Upper lobe of right lung (tissue), 1 donor: ENCODE measurements around the gene STARD8. TPM values are rescaled to one million over a fixed set of nuclear protein-coding genes. Genes with fewer than 3 reads are reported as not detected.
A peak's percentile ranks its signal among the peaks of the same experiment; 100 is the strongest.
"Not testable (repeated sequence)": the region's sequence is repeated elsewhere in the genome, so short reads cannot be mapped to it uniquely, and the experiment has no call there.

Source experiments
- ATAC-seq: fragments of 200-7000 bp; cut with Tn5 transposase; one replicate; pipeline ENCODE4 v1.9.1; 2020; ENCODE audit warnings: mild to moderate bottlenecking, moderate library complexity
- DNase-seq: peaks from one replicate; pipeline ENCODE4 v3.0.0-alpha.2; 2020
- H3K27ac ChIP-seq: fragments of 200-600 bp; one replicate; pipeline ENCODE4 v1.8.0; 2022
- H3K27me3 ChIP-seq: fragments of 200-600 bp; one replicate; pipeline ENCODE4 v1.8.0; 2022; ENCODE audit warnings: mild to moderate bottlenecking
- H3K36me3 ChIP-seq: fragments of 200-600 bp; one replicate; pipeline ENCODE4 v1.8.0; 2022
- H3K4me1 ChIP-seq: fragments of 200-600 bp; one replicate; pipeline ENCODE4 v1.8.0; 2022
- H3K4me3 ChIP-seq: fragments of 200-600 bp; one replicate; pipeline ENCODE4 v1.8.0; 2022; ENCODE audit warnings: mild to moderate bottlenecking
- H3K9me3 ChIP-seq: fragments of 200-600 bp; one replicate; pipeline ENCODE4 v1.8.0; 2022
- CTCF ChIP-seq: fragments of 200-600 bp; IDR thresholded peaks from one replicate; pipeline ENCODE4 v1.8.0; 2022; ENCODE audit warnings: antibody characterized with exemption
- intact Hi-C: fragments of 100-400 bp; cut with DNase I; formaldehyde crosslinking; loops from one replicate; pipeline ENCODE4 v1.11.0; 2022
- total RNA-seq: library from RNA; stranded (reverse); fragmentation: NEBNext Ultra II Directional; extraction: Animal tissue kit (Norgen Biotek cat#: 25700); gene quantifications from one replicate; pipeline ENCODE4 v1.2.1, GENCODE V29; 2021
- donor health status: DM: no; HTN: yes; CAD: no; lungs with severe emphysema.

The STARD8 gene
- total RNA-seq, 1 donor from 2014 or later = 39.4 TPM

GRCh38 chrX:68686097-68686977, 38.9 kb downstream of the STARD8 start:
- peaks cover 15% of the 10 kb centered on the region for H3K4me1 ChIP-seq
- ATAC-seq (peak; percentile 74), DNase-seq (peak; percentile 73)
- intact Hi-C loops = no loop called here
- no peak for TF ChIP-seq CTCF
- H3K27me3 ChIP-seq = no peaks in the 10 kb centered on the region
- no peaks in the 10 kb centered on the region for H3K9me3 ChIP-seq
- H3K27ac ChIP-seq = peak overlapping the region; percentile 83
- peak overlapping the region; percentile 50 for H3K4me3 ChIP-seq
- H3K36me3 ChIP-seq = no peaks in the 10 kb centered on the region

- ATAC-seq = not testable (repeated sequence)
Measured at GRCh38 chrX:68688931-68689330, 41.5 kb downstream of the STARD8 start.

GRCh38 chrX:68690936-68691501, 43.6 kb downstream of the STARD8 start:
- TF ChIP-seq CTCF = no peak
- intact Hi-C loops = no loop called here
- DNase-seq (no peak), ATAC-seq (no peak)
- Histone ChIP-seq H3K27me3 (no peaks in the 10 kb centered on the region), H3K36me3 (no peaks in the 10 kb centered on the region), H3K27ac (no peak overlapping the region), H3K9me3 (no peaks in the 10 kb centered on the region), H3K4me3 (no peak overlapping the region), H3K4me1 (no peaks in the 10 kb centered on the region)

More at GRCh38 chrX:68688931-68689330, 41.5 kb downstream of the STARD8 start:
- H3K36me3 ChIP-seq, DNase-seq, H3K4me3 ChIP-seq, intact Hi-C loops, H3K9me3 ChIP-seq, H3K27ac ChIP-seq, H3K4me1 ChIP-seq, H3K27me3 ChIP-seq: not testable (repeated sequence)

- Histone ChIP-seq H3K9me3 (no peaks in the 10 kb centered on the region), H3K4me3 (no peak overlapping the region), H3K27ac (no peak overlapping the region), H3K4me1 (no peaks in the 10 kb centered on the region), H3K36me3 (no peaks in the 10 kb centered on the region), H3K27me3 (no peaks in the 10 kb centered on the region)
- TF ChIP-seq CTCF = no peak
- ATAC-seq (no peak), DNase-seq (no peak)
- intact Hi-C loops = no loop called here
Measured at GRCh38 chrX:68691921-68692320, 44.5 kb downstream of the STARD8 start.

- Histone ChIP-seq H3K27me3 (no peaks in the 10 kb centered on the region), H3K4me3 (no peak overlapping the region), H3K27ac (no peak overlapping the region), H3K36me3 (no peaks in the 10 kb centered on the region), H3K4me1 (no peaks in the 10 kb centered on the region), H3K9me3 (no peaks in the 10 kb centered on the region)
- ATAC-seq = no peak
- DNase-seq = no peak
- intact Hi-C loops = no loop called here
- TF ChIP-seq CTCF = no peak
Measured at GRCh38 chrX:68692651-68693050, 45.2 kb downstream of the STARD8 start.
